Measurements from ENCODE around the gene CALY.

DNA sequence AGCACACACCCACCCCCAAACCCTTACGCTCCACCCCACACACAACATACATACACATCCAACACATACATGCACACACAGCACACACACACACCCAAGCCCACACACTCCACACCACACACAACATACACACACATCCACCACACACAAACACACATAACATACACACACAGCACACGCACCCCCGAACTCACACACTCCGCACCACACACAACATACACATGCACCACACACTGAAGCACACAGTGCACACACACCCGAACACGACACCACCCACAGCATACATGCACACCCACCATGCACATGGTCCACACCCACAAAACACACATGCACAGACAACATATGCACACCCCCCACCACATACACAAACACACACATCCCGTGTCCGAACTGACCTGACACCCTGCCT is 12.5 kb upstream of the CALY start:
- TF ChIP-seq, protein P1, sequence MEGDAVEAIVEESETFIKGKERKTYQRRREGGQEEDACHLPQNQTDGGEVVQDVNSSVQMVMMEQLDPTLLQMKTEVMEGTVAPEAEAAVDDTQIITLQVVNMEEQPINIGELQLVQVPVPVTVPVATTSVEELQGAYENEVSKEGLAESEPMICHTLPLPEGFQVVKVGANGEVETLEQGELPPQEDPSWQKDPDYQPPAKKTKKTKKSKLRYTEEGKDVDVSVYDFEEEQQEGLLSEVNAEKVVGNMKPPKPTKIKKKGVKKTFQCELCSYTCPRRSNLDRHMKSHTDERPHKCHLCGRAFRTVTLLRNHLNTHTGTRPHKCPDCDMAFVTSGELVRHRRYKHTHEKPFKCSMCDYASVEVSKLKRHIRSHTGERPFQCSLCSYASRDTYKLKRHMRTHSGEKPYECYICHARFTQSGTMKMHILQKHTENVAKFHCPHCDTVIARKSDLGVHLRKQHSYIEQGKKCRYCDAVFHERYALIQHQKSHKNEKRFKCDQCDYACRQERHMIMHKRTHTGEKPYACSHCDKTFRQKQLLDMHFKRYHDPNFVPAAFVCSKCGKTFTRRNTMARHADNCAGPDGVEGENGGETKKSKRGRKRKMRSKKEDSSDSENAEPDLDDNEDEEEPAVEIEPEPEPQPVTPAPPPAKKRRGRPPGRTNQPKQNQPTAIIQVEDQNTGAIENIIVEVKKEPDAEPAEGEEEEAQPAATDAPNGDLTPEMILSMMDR (conservative IDR thresholded peaks at IDR 0.05; ENCODE audit: low read depth, low read length), result no peak
- TF ChIP-seq EZH2 (IDR thresholded peaks at IDR 0.05; ENCODE audit: borderline replicate concordance, low read depth, low read length, poor library complexity, severe bottlenecking), result no peak
